Rectal smooth muscle tissue (tissue), 1 donor: ENCODE results near the gene OGT.
"Not testable (repeated sequence)": the region's sequence is repeated elsewhere in the genome, so short reads cannot be mapped to it uniquely, and the experiment has no call there.

Experiments
- H3K27ac ChIP-seq: one replicate; pipeline ENCODE4 v1.7.0; 2013; ENCODE audit warnings: low read depth, low read length, inconsistent platforms
- H3K27me3 ChIP-seq: one replicate; pipeline ENCODE4 v1.7.0; 2013; ENCODE audit warnings: low read length; ENCODE audit not compliant: control insufficient read depth, insufficient read depth
- H3K36me3 ChIP-seq: one replicate; pipeline ENCODE4 v1.7.0; 2013; ENCODE audit warnings: low read length; ENCODE audit not compliant: control insufficient read depth, insufficient read depth
- H3K4me1 ChIP-seq: one replicate; pipeline ENCODE4 v1.7.0; 2013; ENCODE audit warnings: low read length; ENCODE audit not compliant: control insufficient read depth, insufficient read depth
- H3K4me3 ChIP-seq: one replicate; pipeline ENCODE4 v1.7.0; 2013; ENCODE audit warnings: low read length
- H3K9ac ChIP-seq: one replicate; pipeline ENCODE4 v1.7.0; 2013; ENCODE audit warnings: low read length

Gene OGT

DNA sequence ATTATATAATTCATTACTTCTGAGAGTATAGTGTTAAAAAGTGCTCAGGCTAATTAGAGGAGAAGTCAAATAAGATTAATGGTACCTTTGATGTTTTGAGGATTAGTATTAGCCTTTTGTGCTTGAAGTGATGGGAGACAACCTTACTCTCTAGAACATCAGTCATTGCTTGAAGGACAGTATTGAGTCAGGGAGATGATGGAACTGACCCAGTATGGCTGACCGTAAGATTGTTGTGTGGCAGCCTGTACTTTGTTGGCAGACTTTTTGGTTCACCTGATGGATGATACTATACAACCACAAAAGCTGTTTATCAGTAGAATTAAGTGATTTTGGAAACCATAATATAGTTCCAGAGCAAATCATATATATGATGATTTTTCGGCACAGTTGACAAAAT is 9.9 kb downstream of the OGT start:
- H3K27ac ChIP-seq = no peak overlapping the region
- H3K4me1 ChIP-seq = peaks cover 7% of the 10 kb centered on the region
- H3K27me3 ChIP-seq = no peaks in the 10 kb centered on the region
- no peak overlapping the region for H3K4me3 ChIP-seq
- peaks cover 4% of the 10 kb centered on the region for H3K36me3 ChIP-seq
- no peak overlapping the region for H3K9ac ChIP-seq

DNA sequence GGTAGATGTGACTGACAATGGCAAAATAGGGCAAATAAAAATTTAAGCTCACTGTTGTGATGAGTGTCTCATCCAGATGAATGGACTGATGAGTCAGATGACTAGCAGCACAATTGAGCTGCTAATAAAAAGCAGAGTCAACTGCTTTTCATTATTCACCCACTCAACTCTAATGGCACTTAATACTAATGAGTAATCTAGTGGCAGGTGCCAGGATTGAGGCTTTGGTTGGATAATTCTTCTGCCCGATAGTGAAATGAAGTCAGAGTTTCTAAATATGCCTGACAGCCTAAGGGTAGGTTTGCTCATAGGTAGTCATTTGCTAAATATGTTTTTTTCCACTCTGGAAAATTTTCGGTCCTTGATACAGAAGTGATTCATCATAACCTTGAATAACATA is 10.4 kb downstream of the OGT start:
- Histone ChIP-seq H3K27me3 (no peaks in the 10 kb centered on the region), H3K27ac (no peak overlapping the region), H3K36me3 (peaks cover 4% of the 10 kb centered on the region), H3K4me1 (peaks cover 7% of the 10 kb centered on the region), H3K4me3 (no peak overlapping the region), H3K9ac (no peak overlapping the region)

DNA sequence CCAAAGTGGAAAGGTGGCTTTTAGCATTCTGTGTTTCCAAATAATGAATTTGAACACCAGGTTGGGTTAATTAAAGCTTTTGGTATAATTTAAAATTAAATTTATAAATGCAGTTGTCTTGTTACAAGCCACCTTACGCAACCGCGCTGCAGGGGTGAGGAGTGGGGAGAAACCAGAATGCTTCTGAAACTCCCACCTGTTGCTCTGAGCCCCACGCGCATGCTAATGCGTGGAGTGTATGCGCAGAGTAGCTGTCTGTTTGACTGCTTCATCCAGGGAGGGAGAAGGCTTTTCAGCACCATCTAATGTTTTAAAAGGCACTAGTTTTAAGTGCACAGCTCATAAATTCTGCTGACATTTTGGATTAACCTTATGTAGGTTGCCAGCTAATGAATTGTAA is 12.5 kb downstream of the OGT start:
- no peak overlapping the region for H3K27ac ChIP-seq
- no peak overlapping the region for H3K9ac ChIP-seq
- peaks cover 7% of the 10 kb centered on the region for H3K36me3 ChIP-seq
- no peaks in the 10 kb centered on the region for H3K27me3 ChIP-seq
- no peak overlapping the region for H3K4me3 ChIP-seq
- H3K4me1 ChIP-seq = peaks cover 7% of the 10 kb centered on the region

DNA sequence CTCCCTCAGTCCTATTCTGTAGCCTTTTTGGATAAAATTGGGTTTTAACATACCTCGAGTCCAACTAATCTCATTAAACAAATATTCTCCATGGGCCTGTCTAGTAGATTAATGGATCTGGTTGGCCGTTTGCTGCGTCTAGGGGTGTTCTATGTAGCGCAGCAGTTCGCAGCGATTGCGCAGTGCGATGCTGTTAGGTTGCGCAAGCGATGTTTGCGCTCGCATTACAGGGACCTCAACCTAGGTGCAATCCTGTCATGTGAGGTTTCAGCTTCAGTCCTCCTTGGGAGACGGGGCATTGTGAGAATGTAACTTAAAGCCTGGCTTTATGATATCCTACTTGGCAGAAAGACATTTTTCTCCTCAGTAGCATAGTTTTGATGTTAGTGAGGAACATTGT is 14.0 kb downstream of the OGT start:
- Histone ChIP-seq H3K27ac (no peak overlapping the region), H3K9ac (no peak overlapping the region), H3K36me3 (peaks cover 7% of the 10 kb centered on the region), H3K4me1 (peaks cover 4% of the 10 kb centered on the region), H3K27me3 (no peaks in the 10 kb centered on the region), H3K4me3 (no peak overlapping the region)

- Histone ChIP-seq H3K36me3 (peaks cover 7% of the 10 kb centered on the region), H3K27ac (no peak overlapping the region), H3K4me3 (no peak overlapping the region), H3K9ac (no peak overlapping the region), H3K4me1 (peaks cover 4% of the 10 kb centered on the region), H3K27me3 (no peaks in the 10 kb centered on the region)
Measured at GRCh38 chrX:71547339-71547738, 14.4 kb downstream of the OGT start.

DNA sequence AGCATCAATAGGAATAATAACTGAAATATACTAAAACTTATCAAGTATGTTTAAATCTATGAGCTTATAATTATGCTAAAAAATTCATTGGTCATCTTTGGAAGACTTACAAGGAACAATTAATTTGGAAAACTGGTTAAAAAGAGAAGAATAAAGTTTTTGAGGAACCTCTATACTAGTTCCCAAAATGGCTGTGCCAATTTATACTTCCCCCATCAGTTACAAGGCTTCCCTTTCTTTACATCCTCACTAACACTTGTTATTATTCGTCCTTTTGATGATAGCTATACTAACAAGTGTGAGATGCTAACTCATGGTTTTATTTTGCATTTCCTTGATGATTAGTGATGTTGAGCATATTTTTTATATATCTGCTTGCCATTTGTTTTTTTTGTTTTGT is 17.1 kb downstream of the OGT start:
- Histone ChIP-seq H3K27ac (no peak overlapping the region), H3K4me1 (no peaks in the 10 kb centered on the region), H3K4me3 (no peak overlapping the region), H3K36me3 (peaks cover 7% of the 10 kb centered on the region), H3K9ac (no peak overlapping the region), H3K27me3 (no peaks in the 10 kb centered on the region)

GRCh38 chrX:71550578-71550977 is 17.7 kb downstream of the OGT start:
- Histone ChIP-seq H3K27ac (no peak overlapping the region), H3K27me3 (no peaks in the 10 kb centered on the region)

GRCh38 chrX:71556036-71556435 is 23.1 kb downstream of the OGT start:
- Histone ChIP-seq H3K27ac (no peak overlapping the region), H3K27me3 (no peaks in the 10 kb centered on the region), H3K36me3 (peaks cover 3% of the 10 kb centered on the region), H3K4me1 (no peaks in the 10 kb centered on the region), H3K4me3 (no peak overlapping the region), H3K9ac (no peak overlapping the region)

More at GRCh38 chrX:71550578-71550977, 17.7 kb downstream of the OGT start:
- Histone ChIP-seq H3K4me3 (no peak overlapping the region), H3K9ac (no peak overlapping the region), H3K4me1 (no peaks in the 10 kb centered on the region), H3K36me3 (peaks cover 7% of the 10 kb centered on the region)

DNA sequence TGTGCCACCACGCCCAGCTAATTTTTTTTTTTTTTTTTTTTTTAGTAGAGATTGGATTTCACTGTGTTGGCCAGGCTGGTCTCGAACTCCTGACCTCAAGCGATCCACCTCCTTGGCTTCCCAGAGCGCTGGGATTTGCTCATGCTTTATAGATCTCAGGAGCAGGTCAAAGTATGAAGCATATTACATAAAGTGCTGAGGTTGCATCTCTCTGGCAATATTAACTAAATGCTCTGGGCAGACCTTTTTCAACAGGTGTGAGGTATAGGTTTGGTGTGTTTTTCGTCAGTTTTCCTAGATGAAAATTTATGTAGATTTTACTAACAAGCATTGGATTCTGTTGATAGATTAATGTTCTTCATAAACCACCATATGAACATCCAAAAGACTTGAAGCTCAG is 26.0 kb downstream of the OGT start:
- Histone ChIP-seq H3K9ac (no peak overlapping the region), H3K27ac (no peak overlapping the region), H3K4me1 (no peaks in the 10 kb centered on the region), H3K27me3 (no peaks in the 10 kb centered on the region), H3K4me3 (no peak overlapping the region), H3K36me3 (peaks cover 7% of the 10 kb centered on the region)

DNA sequence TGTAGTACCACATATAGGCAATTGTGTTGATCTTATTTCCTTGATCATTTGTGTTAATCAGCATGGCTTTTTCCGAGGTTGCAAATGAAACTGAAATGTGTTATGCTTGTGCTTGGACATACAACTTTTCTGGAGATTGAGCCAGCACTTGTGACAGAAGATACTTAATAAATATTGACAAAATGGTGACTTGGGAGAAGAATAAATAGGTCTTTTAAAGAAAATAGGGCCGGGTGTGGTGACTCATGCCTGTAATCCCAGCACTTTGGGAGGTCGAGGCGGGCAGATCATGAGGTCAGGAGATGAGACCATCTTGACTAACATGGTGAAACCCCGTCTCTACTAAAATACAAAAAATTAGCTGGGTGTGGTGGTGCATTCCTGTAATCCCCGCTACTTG is 26.9 kb downstream of the OGT start:
- H3K36me3 ChIP-seq, H3K27ac ChIP-seq, H3K27me3 ChIP-seq, H3K9ac ChIP-seq, H3K4me1 ChIP-seq, H3K4me3 ChIP-seq: not testable (repeated sequence)

GRCh38 chrX:71563921-71564320 is 31.0 kb downstream of the OGT start:
- Histone ChIP-seq H3K4me1 (no peaks in the 10 kb centered on the region), H3K4me3 (no peak overlapping the region), H3K9ac (no peak overlapping the region)

GRCh38 chrX:71565474-71566041 is 32.7 kb downstream of the OGT start:
- Histone ChIP-seq H3K4me1 (no peaks in the 10 kb centered on the region), H3K27ac (no peak overlapping the region), H3K36me3 (peaks cover 11% of the 10 kb centered on the region), H3K4me3 (no peak overlapping the region), H3K27me3 (no peaks in the 10 kb centered on the region), H3K9ac (no peak overlapping the region)

More at GRCh38 chrX:71563921-71564320, 31.0 kb downstream of the OGT start:
- peaks cover 11% of the 10 kb centered on the region for H3K36me3 ChIP-seq
- no peak overlapping the region for H3K27ac ChIP-seq
- H3K27me3 ChIP-seq = no peaks in the 10 kb centered on the region

GRCh38 chrX:71571390-71571789 is 38.5 kb downstream of the OGT start:
- not testable (repeated sequence) for H3K9ac ChIP-seq, H3K27ac ChIP-seq, H3K36me3 ChIP-seq

More at GRCh38 chrX:71571390-71571789, 38.5 kb downstream of the OGT start:
- H3K4me3 ChIP-seq, H3K27me3 ChIP-seq, H3K4me1 ChIP-seq: not testable (repeated sequence)
